ENCODE measurements around the gene HNRNPUL1. TPM values are rescaled to one million over a fixed set of nuclear protein-coding genes. Genes with fewer than 3 reads are reported as not detected.

The HNRNPUL1 gene
- total and polyA plus RNA-seq, 2 experiments from 2014 or later, result 204 to 207 TPM

DNA sequence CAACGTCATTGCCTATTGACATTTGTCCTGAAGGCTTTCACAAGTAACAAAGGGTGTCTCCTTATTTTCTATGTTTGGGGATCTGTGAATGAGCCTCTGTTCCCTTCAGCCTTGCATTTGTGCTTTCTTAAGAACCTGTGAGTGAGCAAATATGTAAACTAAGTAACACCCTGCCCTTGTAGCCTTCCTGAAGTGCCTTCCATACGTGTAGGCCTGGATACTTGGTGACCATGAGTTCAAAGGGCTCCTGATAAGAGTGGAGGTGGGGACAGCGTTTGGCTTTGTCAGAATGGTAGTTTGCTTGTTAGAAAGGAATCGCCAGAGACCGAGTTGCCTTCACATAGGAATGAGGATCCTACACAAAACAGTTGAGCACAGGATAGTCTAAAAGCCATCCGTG, 31.3 kb downstream of the HNRNPUL1 start (continued):
- TF ChIP-seq REST (IDR thresholded peaks at IDR 0.05; ENCODE audit: unreplicated experiment), result no peak

GRCh38 chr19:41296433-41296871, 32.3 kb downstream of the HNRNPUL1 start:
- Mint-ChIP-seq H3K4me3 (no peak overlapping the region), H3K27me3 (ENCODE audit: insufficient read depth, low read depth, poor library complexity) (peaks cover 3% of the 10 kb centered on the region), H3K36me3 (ENCODE audit: low read depth) (peaks cover 97% of the 10 kb centered on the region), H3K27ac (no peak overlapping the region), H3K9me3 (no peaks in the 10 kb centered on the region), H3K4me1 (no peaks in the 10 kb centered on the region)
- Histone ChIP-seq H3K9me2 (ENCODE audit: insufficient read depth) (no peaks in the 10 kb centered on the region), H3F3A (replicated peaks; ENCODE audit: low read depth) (peaks cover 22% of the 10 kb centered on the region; the same call in 1 of the 2 replicates), H3K79me2 (replicated peaks; ENCODE audit: insufficient read depth) (peaks cover 15% of the 10 kb centered on the region), H3K4me3 (no peak overlapping the region), H3K27me3 (ENCODE audit: insufficient read depth) (no peaks in the 10 kb centered on the region), H3K4me2 (no peak overlapping the region), H3K4me1 (ENCODE audit: insufficient read depth) (no peaks in the 10 kb centered on the region), H3K36me3 (ENCODE audit: insufficient read depth) (peaks cover 93% of the 10 kb centered on the region), H3K27ac (ENCODE audit: low read depth) (no peak overlapping the region), H4K20me1 (replicated peaks; ENCODE audit: insufficient read depth) (peaks cover 61% of the 10 kb centered on the region), H2AFZ (no peak overlapping the region)
- no peak for DNase-seq (ENCODE audit: low spot score)
- no peak for ATAC-seq
- no peak for TF ChIP-seq JUNB (IDR thresholded peaks at IDR 0.05; ENCODE audit: unreplicated experiment)
- TF ChIP-seq CREB1 (CRISPR knock-in tag; IDR thresholded peaks at IDR 0.05; ENCODE audit: low read depth), result no peak
- TF ChIP-seq ZNF114 (CRISPR knock-in tag; IDR thresholded peaks at IDR 0.05), result no peak
- TF ChIP-seq STAT1 (IDR thresholded peaks at IDR 0.05; ENCODE audit: unreplicated experiment), result no peak
- TF ChIP-seq NANOG (IDR thresholded peaks at IDR 0.05; ENCODE audit: borderline replicate concordance), result no peak
- TF ChIP-seq ZNF331 (CRISPR knock-in tag; IDR thresholded peaks at IDR 0.05; ENCODE audit: low read depth), result no peak
- TF ChIP-seq, protein P1, sequence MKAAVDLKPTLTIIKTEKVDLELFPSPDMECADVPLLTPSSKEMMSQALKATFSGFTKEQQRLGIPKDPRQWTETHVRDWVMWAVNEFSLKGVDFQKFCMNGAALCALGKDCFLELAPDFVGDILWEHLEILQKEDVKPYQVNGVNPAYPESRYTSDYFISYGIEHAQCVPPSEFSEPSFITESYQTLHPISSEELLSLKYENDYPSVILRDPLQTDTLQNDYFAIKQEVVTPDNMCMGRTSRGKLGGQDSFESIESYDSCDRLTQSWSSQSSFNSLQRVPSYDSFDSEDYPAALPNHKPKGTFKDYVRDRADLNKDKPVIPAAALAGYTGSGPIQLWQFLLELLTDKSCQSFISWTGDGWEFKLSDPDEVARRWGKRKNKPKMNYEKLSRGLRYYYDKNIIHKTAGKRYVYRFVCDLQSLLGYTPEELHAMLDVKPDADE (IDR thresholded peaks at IDR 0.05), result no peak
- TF ChIP-seq CTCF (conservative IDR thresholded peaks at IDR 0.05; ENCODE audit: low read depth in 2 of 2), result no peak
- TF ChIP-seq EZH2 (IDR thresholded peaks at IDR 0.05; ENCODE audit: low read depth, unreplicated experiment), result no peak
- no peak for TF ChIP-seq POLR2AphosphoS5 (IDR thresholded peaks at IDR 0.05; ENCODE audit: low read depth)
- TF ChIP-seq REST (IDR thresholded peaks at IDR 0.05; ENCODE audit: unreplicated experiment), result no peak
- no peak for TF ChIP-seq EZH2phosphoT487 (IDR thresholded peaks at IDR 0.05; ENCODE audit: unreplicated experiment)
